Right lobe of liver (tissue), 6 donors: ENCODE measurements around the gene OPRM1. TPM values are rescaled to one million over a fixed set of nuclear protein-coding genes. Genes with fewer than 3 reads are reported as not detected.
A peak's percentile ranks its signal among the peaks of the same experiment; 100 is the strongest.

ENCODE experiments used
- ATAC-seq, 4 donors: fragments of 200-7000 bp; cut with Tn5 transposase; one replicate each; pipeline ENCODE4 v1.9.1; 2020; ENCODE audit warnings: mild to moderate bottlenecking in 4 of 4, moderate library complexity in 4 of 4
- DNase-seq, 3 donors: peaks; one replicate each; pipeline ENCODE4 v3.0.0-alpha.2; 2020
- H3K27ac ChIP-seq, 3 donors: fragments of 200-600 bp; one replicate each; pipeline ENCODE4 v1.8.0; 2022
- H3K27me3 ChIP-seq, 2 donors: fragments of 200-600 bp; one replicate each; pipeline ENCODE4 v1.8.0; 2022
- H3K36me3 ChIP-seq, 4 donors: fragments of 200-600 bp; sonication (generic) in 1 of 4; one replicate each; pipeline versions ENCODE4 v1.5.1 to v1.8.0; 2017 to 2022; ENCODE audit warnings: control low read depth in 1 of 4
- H3K4me1 ChIP-seq, 4 donors: fragments of 200-600 bp; sonication (generic) in 1 of 4; one replicate each; pipeline versions ENCODE4 v1.5.1 to v1.8.0; 2017 to 2022; ENCODE audit warnings: control low read depth in 1 of 4
- H3K4me3 ChIP-seq, 3 donors: fragments of 200-600 bp; one replicate each; pipeline ENCODE4 v1.8.0; 2022
- H3K9me3 ChIP-seq, 4 donors: fragments of 200-600 bp; sonication (generic) in 1 of 4; one replicate each; pipeline versions ENCODE4 v1.5.1 to v1.8.0; 2017 to 2022; ENCODE audit warnings: control low read depth in 1 of 4
- CTCF ChIP-seq, 4 donors: fragments of 200-600 bp in 3 of 4; fragments of 450-650 bp in 1 of 4; IDR thresholded peaks; one replicate each; pipeline versions ENCODE4 v1.5.1 to v1.8.0; 2016 to 2022; ENCODE audit warnings: antibody characterized with exemption in 4 of 4, mild to moderate bottlenecking in 2 of 4
- POLR2A ChIP-seq: fragments of 450-650 bp; IDR thresholded peaks from one replicate; pipeline ENCODE4 v1.6.1; 2017; ENCODE audit warnings: antibody characterized with exemption, mild to moderate bottlenecking
- WGBS: methylation state at CpG from one replicate; pipeline ENCODE4 v1.1.6; 2018; ENCODE audit warnings: low coverage, low lambda C conversion rate; ENCODE audit not compliant: insufficient coverage; ENCODE audit errors: missing lambda C conversion rate; 5-methylcytosine and 5-hydroxymethylcytosine counted together
- intact Hi-C, 2 donors: fragments of 100-400 bp; cut with DNase I; formaldehyde crosslinking; loops; one replicate each; pipeline versions ENCODE4 v1.11.2 to v1.14.1; 2022
- total RNA-seq, 6 experiments: library from RNA; depleted of rRNA in 2 of 6; stranded (reverse); fragments of >200 nt in 2 of 6; fragmentation: NEBNext Ultra II Directional in 3 of 6; extraction: Animal tissue kit (Norgen Biotek cat#: 25700) in 3 of 6; gene quantifications; one replicate each; pipeline versions ENCODE4 v1.1.0 to v1.2.4, GENCODE V29; 2016 to 2023
- donor health status: DM: no; HTN: yes; CAD: no.
- donor health status: DM: no; HTN: no; CAD: no.
- donor health status: DM: no; HTN: no; CAD: no.
- donor health status: DM: no; HTN: yes; CAD: no.
- donor health status: DM: no; HTN: yes; CAD: no.

OPRM1 gene
- total RNA-seq, 6 experiments from 2014 or later = not detected

DNA sequence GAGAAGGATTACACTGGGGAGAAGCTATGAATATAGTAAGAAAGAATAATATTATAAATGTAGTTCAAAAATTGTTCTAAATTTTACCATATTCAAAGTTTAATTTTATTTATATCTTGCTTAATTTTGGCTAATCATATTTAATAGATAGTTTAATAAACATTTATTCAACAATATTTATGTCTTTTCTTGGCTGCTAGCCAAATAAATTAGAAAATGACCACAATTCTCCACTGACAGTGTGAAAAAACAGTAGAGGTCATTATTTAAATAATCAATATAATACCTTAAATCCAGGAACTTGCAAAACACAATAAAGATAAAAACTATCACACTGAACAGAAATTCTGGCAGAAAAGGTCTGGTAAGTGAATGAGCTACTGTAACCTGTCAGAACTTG lies 171.6 kb downstream of the OPRM1 start:
- intact Hi-C loops = no loop called here
- H3K4me3 ChIP-seq = no peak overlapping the region
- TF ChIP-seq CTCF (IDR thresholded peaks at IDR 0.05) (no peak), POLR2A (no peak)
- ATAC-seq (no peak), DNase-seq (no peak)
- H3K27ac ChIP-seq = no peak overlapping the region
- H3K36me3 ChIP-seq = no peaks in the 10 kb centered on the region
- H3K27me3 ChIP-seq = no peaks in the 10 kb centered on the region
- H3K9me3 ChIP-seq = no peaks in the 10 kb centered on the region
- H3K4me1 ChIP-seq = no peaks in the 10 kb centered on the region

- ATAC-seq (no peak), DNase-seq (no peak)
- H3K27ac ChIP-seq = no peak overlapping the region
- H3K27me3 ChIP-seq = no peaks in the 10 kb centered on the region
- H3K36me3 ChIP-seq = no peaks in the 10 kb centered on the region
- no peak for TF ChIP-seq CTCF (IDR thresholded peaks at IDR 0.05)
- no peak for TF ChIP-seq POLR2A
- H3K4me3 ChIP-seq = no peak overlapping the region
- 64% methylated on average over 2 of the region's 3 CpGs for WGBS
- no peaks in the 10 kb centered on the region for H3K9me3 ChIP-seq
- H3K4me1 ChIP-seq = no peaks in the 10 kb centered on the region
- intact Hi-C loops = no loop called here
These were observed 174.7 kb downstream of the OPRM1 start for GRCh38 chr6:154213782-154214181.

DNA sequence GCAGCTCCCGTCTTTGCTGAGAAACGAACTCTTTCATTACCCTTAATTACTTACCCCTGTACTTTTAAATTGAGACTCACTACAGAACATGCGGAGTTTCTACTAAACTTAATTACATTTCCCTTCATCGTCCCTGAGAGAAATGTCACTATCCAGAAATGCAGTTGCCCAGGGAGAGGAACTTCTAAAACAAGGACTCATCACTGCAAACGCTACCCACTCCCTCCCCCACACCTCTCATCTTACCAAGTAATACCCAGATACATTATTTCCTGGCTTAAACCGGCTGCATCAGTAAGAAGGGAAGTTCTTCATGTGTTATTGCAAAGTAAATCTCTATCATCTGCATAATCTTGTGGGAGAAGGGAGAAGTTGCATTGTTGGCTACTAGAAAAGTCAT lies 179.3 kb downstream of the OPRM1 start:
- TF ChIP-seq POLR2A = no peak
- TF ChIP-seq CTCF (IDR thresholded peaks at IDR 0.05) = no peak
- H3K27ac ChIP-seq = no peak overlapping the region
- 45% methylated on average over 6 of the region's 6 CpGs for WGBS
- H3K27me3 ChIP-seq = no peaks in the 10 kb centered on the region
- DNase-seq = no peak
- intact Hi-C loops = no loop called here
- H3K36me3 ChIP-seq = no peaks in the 10 kb centered on the region
- H3K4me3 ChIP-seq = no peak overlapping the region
- H3K9me3 ChIP-seq = no peaks in the 10 kb centered on the region
- peak in 3 of 4 donors; percentile 35 to 63 (median 36) for ATAC-seq
- H3K4me1 ChIP-seq = no peaks in the 10 kb centered on the region

GRCh38 chr6:154218787-154219186 lies 179.7 kb downstream of the OPRM1 start:
- no peaks in the 10 kb centered on the region for H3K36me3 ChIP-seq
- TF ChIP-seq CTCF (IDR thresholded peaks at IDR 0.05) (no peak), POLR2A (no peak)
- ATAC-seq = no peak
- intact Hi-C loops = no loop called here
- H3K9me3 ChIP-seq = no peaks in the 10 kb centered on the region
- DNase-seq = no peak
- no peak overlapping the region for H3K4me3 ChIP-seq
- H3K27me3 ChIP-seq = no peaks in the 10 kb centered on the region
- WGBS = 67% methylated on average over 6 of the region's 6 CpGs
- H3K4me1 ChIP-seq = no peaks in the 10 kb centered on the region
- H3K27ac ChIP-seq = no peak overlapping the region

- Histone ChIP-seq H3K36me3 (no peaks in the 10 kb centered on the region), H3K9me3 (no peaks in the 10 kb centered on the region), H3K4me3 (no peak overlapping the region), H3K27me3 (no peaks in the 10 kb centered on the region), H3K4me1 (no peaks in the 10 kb centered on the region), H3K27ac (no peak overlapping the region)
- TF ChIP-seq POLR2A (no peak), CTCF (IDR thresholded peaks at IDR 0.05) (no peak)
- WGBS = 45% methylated on average over 2 of the region's 6 CpGs
- intact Hi-C loops = no loop called here
- ATAC-seq (no peak), DNase-seq (no peak)
These were observed 180.2 kb downstream of the OPRM1 start for GRCh38 chr6:154219250-154219649.
